Osteocyte (in vitro differentiated cells): ENCODE results near the gene ADAMTS6. TPM values are rescaled to one million over a fixed set of nuclear protein-coding genes. Genes with fewer than 3 reads are reported as not detected.

Experiments used
- DNase-seq: peaks from one replicate; pipeline ENCODE4 v3.0.0; 2021; ENCODE audit warnings: mixed read lengths; ENCODE audit not compliant: unreplicated experiment; ENCODE audit errors: extremely low spot score
- H3K27ac Mint-ChIP-seq: one replicate; pipeline ENCODE4 v1.8.0; 2021; ENCODE audit warnings: mild to moderate bottlenecking, mixed read lengths; ENCODE audit not compliant: unreplicated experiment
- H3K27me3 Mint-ChIP-seq: one replicate; pipeline ENCODE4 v1.8.0; 2021; ENCODE audit warnings: mixed read lengths; ENCODE audit not compliant: unreplicated experiment
- H3K36me3 Mint-ChIP-seq: one replicate; pipeline ENCODE4 v1.8.0; 2021; ENCODE audit warnings: mixed read lengths; ENCODE audit not compliant: unreplicated experiment
- H3K4me1 Mint-ChIP-seq: one replicate; pipeline ENCODE4 v1.8.0; 2021; ENCODE audit warnings: mixed read lengths; ENCODE audit not compliant: unreplicated experiment
- H3K4me3 Mint-ChIP-seq: one replicate; pipeline ENCODE4 v1.8.0; 2021; ENCODE audit warnings: mild to moderate bottlenecking, moderate library complexity, mixed read lengths; ENCODE audit not compliant: unreplicated experiment
- H3K9me3 Mint-ChIP-seq: one replicate; pipeline ENCODE4 v1.8.0; 2021; ENCODE audit warnings: mixed read lengths; ENCODE audit not compliant: unreplicated experiment
- CTCF ChIP-seq: fragments of 200-600 bp; sonication (generic); IDR thresholded peaks from 2 replicates; pipeline ENCODE4 v1.5.0; 2021; ENCODE audit warnings: antibody characterized with exemption, mild to moderate bottlenecking, moderate library complexity
- total RNA-seq: library from RNA; stranded (reverse); gene quantifications from 2 replicates; pipeline ENCODE4 v1.2.1, GENCODE V29; 2021

The ADAMTS6 gene
- total RNA-seq, 1 donor from 2014 or later, result 4.7 TPM

- no peak for DNase-seq
- Mint-ChIP-seq H3K36me3 (peaks cover 2% of the 10 kb centered on the region), H3K27me3 (no peaks in the 10 kb centered on the region), H3K4me3 (no peak overlapping the region), H3K27ac (no peak overlapping the region), H3K4me1 (no peaks in the 10 kb centered on the region), H3K9me3 (peaks cover 11% of the 10 kb centered on the region)
- TF ChIP-seq CTCF, result no peak
These were observed 369.6 kb downstream of the ADAMTS6 start for GRCh38 chr5:65111961-65112658.

- Mint-ChIP-seq H3K27me3 (no peaks in the 10 kb centered on the region), H3K4me1 (no peaks in the 10 kb centered on the region), H3K36me3 (no peaks in the 10 kb centered on the region), H3K4me3 (no peak overlapping the region), H3K27ac (no peak overlapping the region), H3K9me3 (peaks cover 9% of the 10 kb centered on the region)
- DNase-seq, result no peak
- no peak for TF ChIP-seq CTCF
These were observed 372.7 kb downstream of the ADAMTS6 start for GRCh38 chr5:65108786-65109743.

DNA sequence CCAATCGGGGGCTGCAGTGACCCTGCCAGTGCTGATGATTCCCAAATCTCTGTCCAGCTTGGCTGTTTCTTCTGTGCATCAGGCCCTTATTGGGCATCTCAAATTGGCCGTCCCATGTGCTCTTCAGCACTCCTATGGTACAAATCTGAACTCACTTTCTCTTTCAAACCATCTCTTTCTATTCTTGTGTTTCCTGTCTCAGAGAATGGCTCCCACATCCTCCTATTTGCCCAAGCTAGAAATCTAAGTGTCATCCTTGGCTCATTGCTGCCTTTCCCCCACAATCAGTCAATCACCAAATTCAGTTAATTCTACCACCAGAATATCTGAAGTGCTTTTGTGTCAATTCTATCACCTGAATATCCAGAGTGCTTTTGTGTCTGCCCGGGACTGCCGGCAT, 376.4 kb downstream of the ADAMTS6 start:
- DNase-seq, result no peak
- Mint-ChIP-seq H3K27me3 (no peaks in the 10 kb centered on the region), H3K27ac (no peak overlapping the region), H3K4me1 (peaks cover 5% of the 10 kb centered on the region), H3K9me3 (peaks cover 2% of the 10 kb centered on the region), H3K36me3 (no peaks in the 10 kb centered on the region), H3K4me3 (no peak overlapping the region)
- TF ChIP-seq CTCF, result no peak

DNA sequence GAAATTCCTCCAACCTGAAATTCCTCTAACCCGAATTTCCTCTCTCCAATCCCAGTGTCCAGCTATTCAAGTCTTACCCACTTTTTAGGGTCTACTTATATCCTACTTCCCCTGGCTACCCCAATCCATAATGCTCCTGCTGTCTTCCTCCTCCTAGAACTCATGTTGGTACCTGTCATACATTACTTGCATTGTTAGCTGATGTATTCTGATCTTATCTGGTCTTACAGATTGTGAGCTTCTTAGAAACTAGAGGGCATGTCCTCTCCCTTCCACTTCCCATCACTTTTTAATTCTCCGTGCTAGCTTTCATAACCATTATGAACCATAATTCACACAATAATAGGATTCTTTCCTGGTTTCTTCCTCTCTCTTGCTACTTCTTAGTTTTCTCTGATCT, 376.9 kb downstream of the ADAMTS6 start:
- Mint-ChIP-seq H3K9me3 (no peaks in the 10 kb centered on the region), H3K4me1 (peaks cover 5% of the 10 kb centered on the region), H3K4me3 (no peak overlapping the region), H3K36me3 (no peaks in the 10 kb centered on the region), H3K27ac (no peak overlapping the region), H3K27me3 (no peaks in the 10 kb centered on the region)
- TF ChIP-seq CTCF, result no peak
- DNase-seq, result no peak
